ENCODE measurements around the gene C1QB.
A peak's percentile ranks its signal among the peaks of the same experiment; 100 is the strongest.

Gene C1QB

GRCh38 chr1:22643928-22644327 lies 9.1 kb upstream of the C1QB start:
- no peak for TF ChIP-seq CTCF (IDR thresholded peaks at IDR 0.05; ENCODE audit: low read length, missing control alignments)
- no peak for DNase-seq (ENCODE audit: low read depth)
- H3K4me3 ChIP-seq (replicated peaks; ENCODE audit: low read depth, low read length) = no peak overlapping the region

GRCh38 chr1:22645931-22646330 lies 7.1 kb upstream of the C1QB start:
- no peak for DNase-seq (ENCODE audit: low read depth)
- no peak for TF ChIP-seq CTCF (IDR thresholded peaks at IDR 0.05; ENCODE audit: low read length, missing control alignments)
- H3K4me3 ChIP-seq (replicated peaks; ENCODE audit: low read depth, low read length) = no peak overlapping the region

- TF ChIP-seq CTCF (IDR thresholded peaks at IDR 0.05; ENCODE audit: low read length, missing control alignments) = no peak
- H3K4me3 ChIP-seq (replicated peaks; ENCODE audit: low read depth, low read length) = no peak overlapping the region
- DNase-seq (ENCODE audit: low read depth) = peak; percentile 6
Measured at GRCh38 chr1:22646384-22646783, 6.7 kb upstream of the C1QB start.

- DNase-seq (ENCODE audit: low read depth) = no peak
- H3K4me3 ChIP-seq (replicated peaks; ENCODE audit: low read depth, low read length) = no peak overlapping the region
- TF ChIP-seq CTCF (IDR thresholded peaks at IDR 0.05; ENCODE audit: low read length, missing control alignments) = no peak
Measured at GRCh38 chr1:22650089-22650693, 2.8 kb upstream of the C1QB start.

- no peak for DNase-seq (ENCODE audit: low read depth)
- no peak overlapping the region for H3K4me3 ChIP-seq (replicated peaks; ENCODE audit: low read depth, low read length)
- no peak for TF ChIP-seq CTCF (IDR thresholded peaks at IDR 0.05; ENCODE audit: low read length, missing control alignments)
Measured at GRCh38 chr1:22651941-22652856, 837 bp upstream of the C1QB start.

- no peak overlapping the region for H3K4me3 ChIP-seq (replicated peaks; ENCODE audit: low read depth, low read length)
- no peak for DNase-seq (ENCODE audit: low read depth)
- TF ChIP-seq CTCF (IDR thresholded peaks at IDR 0.05; ENCODE audit: low read length, missing control alignments) = no peak
Measured at GRCh38 chr1:22654692-22655091, 1.7 kb downstream of the C1QB start.
